Keratinocyte (primary cell): ENCODE results near the gene PTPRD. TPM values are rescaled to one million over a fixed set of nuclear protein-coding genes. Genes with fewer than 3 reads are reported as not detected.

Source experiments
- DNase-seq: peaks from one replicate; pipeline ENCODE4 v3.0.0-alpha.2; 2011; ENCODE audit warnings: low read depth, missing footprints, low spot score
- FAIRE-seq: peaks from 2 replicates; lab custom pipeline; 2011; peaks lifted over from hg19 to GRCh38; lab: Jason Lieb, UNC
- H2AFZ ChIP-seq: 2 replicates; pipeline ENCODE4 v1.6.0; 2012; ENCODE audit warnings: low read length, control low read depth, inconsistent platforms; ENCODE audit not compliant: control insufficient read depth
- H3K27ac ChIP-seq: 2 replicates; pipeline ENCODE4 v1.5.1; 2011; ENCODE audit warnings: low read length; ENCODE audit not compliant: control insufficient read depth, insufficient read depth
- H3K27me3 ChIP-seq: 3 replicates; pipeline ENCODE4 v1.6.0; 2011; ENCODE audit warnings: low read length; ENCODE audit not compliant: control insufficient read depth, insufficient read depth; ENCODE audit errors: extremely low read depth
- H3K36me3 ChIP-seq, 2 experiments: 2 replicates in 1 of 2; 3 replicates in 1 of 2; pipeline ENCODE4 v1.5.1; 2011; ENCODE audit warnings: low read length in 2 of 2, mild to moderate bottlenecking in 1 of 2; ENCODE audit not compliant: control insufficient read depth in 2 of 2, insufficient read depth in 2 of 2; ENCODE audit errors: extremely low read depth in 1 of 2
- H3K4me1 ChIP-seq: 3 replicates; pipeline ENCODE4 v1.5.1; 2011; ENCODE audit warnings: low read length; ENCODE audit not compliant: control insufficient read depth, insufficient read depth; ENCODE audit errors: extremely low read depth
- H3K4me2 ChIP-seq: 3 replicates; pipeline ENCODE4 v1.6.0; 2011; ENCODE audit warnings: low read depth, low read length; ENCODE audit not compliant: control insufficient read depth, insufficient read depth; ENCODE audit errors: extremely low read depth
- H3K4me3 ChIP-seq, 3 experiments: fragments of 200-600 bp in 1 of 3; sonication (generic) in 1 of 3; 2 replicates in 2 of 3; 3 replicates in 1 of 3; pipeline ENCODE4 v1.5.1; 2011 to 2016; ENCODE audit warnings: low read length in 3 of 3, mild to moderate bottlenecking in 3 of 3, control low read depth in 2 of 3, inconsistent platforms in 1 of 3, low read depth in 1 of 3, mixed read lengths in 1 of 3, mixed run types in 1 of 3, moderate library complexity in 1 of 3; ENCODE audit not compliant: control insufficient read depth in 2 of 3, insufficient read depth in 2 of 3; ENCODE audit errors: extremely low read depth in 1 of 3
- H3K79me2 ChIP-seq: 2 replicates; pipeline ENCODE4 v1.6.0; 2012; ENCODE audit warnings: low read length; ENCODE audit not compliant: control insufficient read depth, insufficient read depth
- H3K9ac ChIP-seq: 3 replicates; pipeline ENCODE4 v1.6.0; 2011; ENCODE audit warnings: low read length; ENCODE audit not compliant: control insufficient read depth, insufficient read depth; ENCODE audit errors: extremely low read depth
- H3K9me1 ChIP-seq: 3 replicates; pipeline ENCODE4 v1.6.0; 2011; ENCODE audit warnings: low read length; ENCODE audit not compliant: control insufficient read depth, insufficient read depth; ENCODE audit errors: extremely low read depth
- H3K9me3 ChIP-seq: 2 replicates; pipeline ENCODE4 v1.5.1; 2012; ENCODE audit warnings: low read depth, low read length; ENCODE audit not compliant: control insufficient read depth
- H4K20me1 ChIP-seq: 3 replicates; pipeline ENCODE4 v1.6.0; 2011; ENCODE audit warnings: low read length; ENCODE audit not compliant: control insufficient read depth, insufficient read depth; ENCODE audit errors: extremely low read depth
- CTCF ChIP-seq, 3 experiments: IDR thresholded peaks in 1 of 3; conservative IDR thresholded peaks in 1 of 3; optimal IDR thresholded peaks in 1 of 3; 2 replicates in 2 of 3; 3 replicates in 1 of 3; pipeline versions ENCODE3 to v1.5.1; 2011; ENCODE audit warnings: low read length in 3 of 3, mild to moderate bottlenecking in 3 of 3, moderate library complexity in 2 of 3, control low read depth in 1 of 3, inconsistent platforms in 1 of 3; ENCODE audit not compliant: insufficient read depth in 2 of 3; ENCODE audit errors: extremely low read depth in 1 of 3
- EZH2 ChIP-seq: IDR thresholded peaks from one replicate; pipeline ENCODE4 v1.6.1; 2012; ENCODE audit warnings: inconsistent platforms, mild to moderate bottlenecking, low read length, moderate library complexity
- dilution Hi-C: fragments of 300-500 bp; cut with MboI; formaldehyde crosslinking; loops from one replicate; pipeline ENCODE4 v1.7.0; 2020; ENCODE audit warnings: low sequenced_read_pairs; ENCODE audit not compliant: extremely low pct_ligation_motif_present
- polyA plus RNA-seq, 5 experiments: library from polyadenylated mRNA; depleted of rRNA in 3 of 5; stranded (reverse) in 3 of 5; stranded (forward) in 1 of 5; unstranded in 1 of 5; fragments of >200 nt; gene quantifications; 1 replicate in 1 of 5; 2 replicates in 3 of 5; 3 replicates in 1 of 5; pipeline versions ENCODE4 v1.2.1 to v1.2.3, GENCODE V29; 2011 to 2012; ENCODE audit warnings: missing spikeins in 2 of 5, low read depth in 1 of 5, low replicate concordance in 1 of 5

The PTPRD gene
- polyA plus RNA-seq, 1 donor (not counting 4 experiments of a cell fraction or from before 2014, with no cell fraction given) = 0.10 TPM

GRCh38 chr9:8825585-8826147, 1787.1 kb downstream of the PTPRD start:
- no peaks in the 10 kb centered on the region for H3K9me1 ChIP-seq
- no peaks in the 10 kb centered on the region for H3K4me1 ChIP-seq
- no peak overlapping the region for H3K4me2 ChIP-seq
- no peaks in the 10 kb centered on the region for H3K79me2 ChIP-seq
- H2AFZ ChIP-seq = no peak overlapping the region
- no peak overlapping the region for H3K9ac ChIP-seq
- no peak for DNase-seq
- no peaks in the 10 kb centered on the region for H3K9me3 ChIP-seq
- H3K4me3 ChIP-seq = no peak overlapping the region
- H3K27me3 ChIP-seq = no peaks in the 10 kb centered on the region
- TF ChIP-seq EZH2 = no peak
- TF ChIP-seq CTCF (optimal IDR thresholded peaks at IDR 0.05 in 1 of 3, IDR thresholded peaks at IDR 0.05 in 1 of 3, conservative IDR thresholded peaks at IDR 0.05 in 1 of 3; ENCODE audit: extremely low read depth in 1 of 3, insufficient read depth in 2 of 3, low read length in 3 of 3) = no peak
- dilution Hi-C loops = no loop called here
- no peaks in the 10 kb centered on the region for H4K20me1 ChIP-seq
- no peak overlapping the region for H3K27ac ChIP-seq
- no peaks in the 10 kb centered on the region for H3K36me3 ChIP-seq
- no peak for FAIRE-seq

GRCh38 chr9:8823131-8823895, 1789.5 kb downstream of the PTPRD start:
- Histone ChIP-seq H3K9me3 (no peaks in the 10 kb centered on the region), H3K27ac (no peak overlapping the region), H3K79me2 (no peaks in the 10 kb centered on the region), H3K9ac (no peak overlapping the region), H3K4me2 (no peak overlapping the region), H3K36me3 (no peaks in the 10 kb centered on the region), H3K4me3 (no peak overlapping the region), H3K9me1 (no peaks in the 10 kb centered on the region), H2AFZ (no peak overlapping the region), H4K20me1 (no peaks in the 10 kb centered on the region), H3K27me3 (no peaks in the 10 kb centered on the region), H3K4me1 (no peaks in the 10 kb centered on the region)
- dilution Hi-C loops = no loop called here
- FAIRE-seq (no peak), DNase-seq (no peak)
- TF ChIP-seq CTCF (optimal IDR thresholded peaks at IDR 0.05 in 1 of 3, IDR thresholded peaks at IDR 0.05 in 1 of 3, conservative IDR thresholded peaks at IDR 0.05 in 1 of 3; ENCODE audit: extremely low read depth in 1 of 3, insufficient read depth in 2 of 3, low read length in 3 of 3) = no peak
- TF ChIP-seq EZH2 = no peak
